ENCODE measurements around the gene RPIA.
A peak's percentile ranks its signal among the peaks of the same experiment; 100 is the strongest.

Gene RPIA

GRCh38 chr2:88686320-88686719 is 5.2 kb upstream of the RPIA start:
- Histone ChIP-seq H3K27me3 (no peaks in the 10 kb centered on the region), H3K4me3 (ENCODE audit: low read depth in 1 of 2, low read length in 1 of 2) (no peak overlapping the region), H3K4me1 (ENCODE audit: control insufficient read depth in 1 of 2, insufficient read depth in 1 of 2, low read depth in 1 of 2, low read length in 1 of 2) (peaks cover 8 to 13% of the 10 kb centered on the region in 2 experiments), H3K36me3 (no peaks in the 10 kb centered on the region), H3K27ac (no peak overlapping the region), H3K9me3 (peaks cover 4% of the 10 kb centered on the region)
- no peak for TF ChIP-seq CTCF (IDR thresholded peaks at IDR 0.05)

- Histone ChIP-seq H3K4me1 (ENCODE audit: control insufficient read depth in 1 of 2, insufficient read depth in 1 of 2, low read depth in 1 of 2, low read length in 1 of 2) (peaks cover 15 to 20% of the 10 kb centered on the region in 2 experiments), H3K4me3 (ENCODE audit: low read depth in 1 of 2, low read length in 1 of 2) (no peak overlapping the region), H3K27ac (peak overlapping the region; percentile 19), H3K9me3 (peaks cover 4% of the 10 kb centered on the region), H3K27me3 (no peaks in the 10 kb centered on the region), H3K36me3 (no peaks in the 10 kb centered on the region)
- TF ChIP-seq CTCF (IDR thresholded peaks at IDR 0.05), result no peak
These were observed 4.1 kb upstream of the RPIA start for GRCh38 chr2:88687384-88687783.

GRCh38 chr2:88690591-88691338 is 708 bp upstream of the RPIA start:
- peak overlapping the region; percentile 81 to 87 for H3K4me3 ChIP-seq (ENCODE audit: low read depth in 1 of 2, low read length in 1 of 2)
- peak; percentile 30 for TF ChIP-seq CTCF (IDR thresholded peaks at IDR 0.05)
- H3K36me3 ChIP-seq, result no peaks in the 10 kb centered on the region
- H3K27ac ChIP-seq, result peak overlapping the region; percentile 78
- H3K9me3 ChIP-seq, result no peaks in the 10 kb centered on the region
- peaks cover 49 to 50% of the 10 kb centered on the region in 2 experiments for H3K4me1 ChIP-seq (ENCODE audit: control insufficient read depth in 1 of 2, insufficient read depth in 1 of 2, low read depth in 1 of 2, low read length in 1 of 2)
- no peaks in the 10 kb centered on the region for H3K27me3 ChIP-seq

- Histone ChIP-seq H3K27ac (peak overlapping the region; percentile 78), H3K4me1 (ENCODE audit: control insufficient read depth in 1 of 2, insufficient read depth in 1 of 2, low read depth in 1 of 2, low read length in 1 of 2) (peaks cover 61 to 63% of the 10 kb centered on the region in 2 experiments), H3K27me3 (no peaks in the 10 kb centered on the region), H3K9me3 (no peaks in the 10 kb centered on the region), H3K36me3 (no peaks in the 10 kb centered on the region), H3K4me3 (ENCODE audit: low read depth in 1 of 2, low read length in 1 of 2) (peak overlapping the region; percentile 81 to 87)
- TF ChIP-seq CTCF (IDR thresholded peaks at IDR 0.05), result no peak
These were observed 714 bp downstream of the RPIA start for GRCh38 chr2:88692187-88692586.

GRCh38 chr2:88693911-88694414 is 2.5 kb downstream of the RPIA start:
- H3K27ac ChIP-seq, result peak overlapping the region; percentile 75
- H3K36me3 ChIP-seq, result no peaks in the 10 kb centered on the region
- TF ChIP-seq CTCF (IDR thresholded peaks at IDR 0.05), result no peak
- peak overlapping the region in 1 of 2 experiments; percentile 9 for H3K4me3 ChIP-seq (ENCODE audit: low read depth in 1 of 2, low read length in 1 of 2)
- H3K27me3 ChIP-seq, result no peaks in the 10 kb centered on the region
- H3K9me3 ChIP-seq, result no peaks in the 10 kb centered on the region
- H3K4me1 ChIP-seq (ENCODE audit: control insufficient read depth in 1 of 2, insufficient read depth in 1 of 2, low read depth in 1 of 2, low read length in 1 of 2), result peaks cover 75 to 80% of the 10 kb centered on the region in 2 experiments
